ENCODE measurements around the gene MYO1E. TPM values are rescaled to one million over a fixed set of nuclear protein-coding genes. Genes with fewer than 3 reads are reported as not detected.

MYO1E gene
- total and polyA plus RNA-seq, 10 donors = 21.3 to 115 (median 65.6) TPM

DNA sequence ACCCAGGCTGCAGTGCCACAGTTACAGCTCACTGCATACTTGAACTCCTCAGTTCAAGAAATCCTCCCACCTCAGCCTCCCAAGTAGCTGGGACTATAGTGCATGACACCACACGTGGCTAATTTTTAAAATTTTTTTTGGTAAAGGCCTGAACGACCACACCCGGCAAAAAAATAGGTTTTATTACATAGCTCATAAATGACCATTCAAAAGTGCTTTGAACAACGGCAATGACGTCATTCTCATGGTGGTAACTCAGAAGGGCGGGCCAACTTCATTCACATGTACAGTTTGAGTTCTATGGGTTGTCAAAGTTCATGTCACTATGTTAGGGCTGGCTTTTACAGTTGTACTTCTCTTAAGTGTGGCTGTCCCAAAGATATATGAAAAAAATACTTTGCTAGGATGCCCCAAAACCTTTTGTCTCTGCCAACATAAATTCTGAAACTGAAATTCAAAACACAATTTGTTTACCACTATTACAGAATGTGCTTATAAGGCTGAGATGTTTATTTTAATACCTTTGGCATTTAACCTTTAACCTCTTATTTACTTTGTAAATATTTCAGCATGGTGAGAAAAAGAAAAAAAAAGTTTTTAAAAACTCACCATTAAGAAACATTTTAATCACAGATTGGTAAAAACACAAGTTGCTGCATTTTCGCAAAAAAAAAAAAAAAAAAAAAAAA lies 6.2 kb downstream of the MYO1E start:
- Histone ChIP-seq H3K27ac (no peak overlapping the region), H3K27me3 (replicated peaks in 1 of 7) (peaks cover 0 to 11% (median 0%) of the 10 kb centered on the region in 7 donors), H3K36me3 (no peaks in the 10 kb centered on the region), H3K4me3 (no peak overlapping the region), H3K4me1 (peaks cover 0 to 62% (median 31%) of the 10 kb centered on the region in 6 donors), H3K9me3 (no peaks in the 10 kb centered on the region)
- TF ChIP-seq, protein P1, sequence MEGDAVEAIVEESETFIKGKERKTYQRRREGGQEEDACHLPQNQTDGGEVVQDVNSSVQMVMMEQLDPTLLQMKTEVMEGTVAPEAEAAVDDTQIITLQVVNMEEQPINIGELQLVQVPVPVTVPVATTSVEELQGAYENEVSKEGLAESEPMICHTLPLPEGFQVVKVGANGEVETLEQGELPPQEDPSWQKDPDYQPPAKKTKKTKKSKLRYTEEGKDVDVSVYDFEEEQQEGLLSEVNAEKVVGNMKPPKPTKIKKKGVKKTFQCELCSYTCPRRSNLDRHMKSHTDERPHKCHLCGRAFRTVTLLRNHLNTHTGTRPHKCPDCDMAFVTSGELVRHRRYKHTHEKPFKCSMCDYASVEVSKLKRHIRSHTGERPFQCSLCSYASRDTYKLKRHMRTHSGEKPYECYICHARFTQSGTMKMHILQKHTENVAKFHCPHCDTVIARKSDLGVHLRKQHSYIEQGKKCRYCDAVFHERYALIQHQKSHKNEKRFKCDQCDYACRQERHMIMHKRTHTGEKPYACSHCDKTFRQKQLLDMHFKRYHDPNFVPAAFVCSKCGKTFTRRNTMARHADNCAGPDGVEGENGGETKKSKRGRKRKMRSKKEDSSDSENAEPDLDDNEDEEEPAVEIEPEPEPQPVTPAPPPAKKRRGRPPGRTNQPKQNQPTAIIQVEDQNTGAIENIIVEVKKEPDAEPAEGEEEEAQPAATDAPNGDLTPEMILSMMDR (IDR thresholded peaks at IDR 0.05 in 8 of 11, conservative IDR thresholded peaks at IDR 0.05 in 3 of 11) = no peak
- TF ChIP-seq POLR2A (IDR thresholded peaks at IDR 0.05) (no peak), POLR2AphosphoS5 (IDR thresholded peaks at IDR 0.05) (no peak)
- intact Hi-C loops (cut with DNase I; ENCODE audit: low total_unique reads) = no loop called here
- WGBS, 5 donors = 57 to 76% (median 61%) methylated on average over 7 of the region's 7 CpGs
- DNase-seq = no peak

DNA sequence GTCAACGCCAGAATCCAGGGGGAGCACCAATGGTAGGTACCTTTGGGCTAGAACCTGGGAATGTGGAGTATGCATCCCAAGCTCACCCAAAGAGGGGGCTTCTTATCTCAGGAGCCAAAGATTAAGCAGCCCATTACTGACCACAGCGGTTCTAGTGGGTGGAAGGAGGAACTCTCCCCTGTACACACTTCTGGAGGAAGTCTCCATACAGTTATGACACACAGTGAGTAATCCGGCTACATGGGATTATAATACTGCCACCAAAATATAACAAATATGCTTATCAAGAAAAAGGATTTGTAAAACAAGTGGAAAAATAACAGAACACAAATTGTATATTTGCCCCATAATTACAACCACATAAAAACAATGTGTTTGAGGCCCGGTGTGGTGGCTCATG lies 8.4 kb downstream of the MYO1E start:
- H3K4me1 ChIP-seq = peaks cover 0 to 40% (median 9%) of the 10 kb centered on the region in 6 donors
- DNase-seq = no peak
- H3K36me3 ChIP-seq = no peaks in the 10 kb centered on the region
- H3K27ac ChIP-seq = no peak overlapping the region
- intact Hi-C loops (cut with DNase I; ENCODE audit: low total_unique reads) = no loop called here
- 60 to 82% (median 68%) methylated on average over 4 of the region's 4 CpGs for WGBS, 5 donors
- H3K27me3 ChIP-seq (replicated peaks in 1 of 7) = no peaks in the 10 kb centered on the region
- H3K4me3 ChIP-seq = no peak overlapping the region
- no peak for TF ChIP-seq POLR2AphosphoS5 (IDR thresholded peaks at IDR 0.05)
- TF ChIP-seq, protein P1 (IDR thresholded peaks at IDR 0.05 in 8 of 11, conservative IDR thresholded peaks at IDR 0.05 in 3 of 11) = no peak
- TF ChIP-seq POLR2A (IDR thresholded peaks at IDR 0.05) = no peak
- no peaks in the 10 kb centered on the region for H3K9me3 ChIP-seq

DNA sequence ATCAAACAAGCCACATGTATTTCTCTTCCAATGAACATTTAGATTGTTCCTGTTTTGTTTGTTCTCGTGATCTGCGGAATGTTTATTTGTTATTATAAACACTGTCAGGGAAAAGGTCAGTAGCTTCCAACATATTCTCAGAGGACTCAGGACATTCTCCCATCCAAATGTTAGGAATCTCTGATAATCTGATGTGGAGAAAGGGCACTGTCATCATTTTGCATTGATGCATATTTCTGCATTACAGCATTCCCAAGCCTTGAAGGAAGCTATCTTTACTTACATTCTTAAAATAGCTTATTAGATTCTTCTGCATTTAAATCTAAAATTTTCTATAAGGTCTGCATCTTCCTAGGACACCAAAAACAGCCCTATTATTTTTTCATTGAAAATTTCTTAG lies 10.3 kb downstream of the MYO1E start:
- no peaks in the 10 kb centered on the region for H3K9me3 ChIP-seq
- H3K27ac ChIP-seq = no peak overlapping the region
- H3K27me3 ChIP-seq (replicated peaks in 1 of 7) = no peaks in the 10 kb centered on the region
- WGBS, 5 donors = 72 to 96% (median 95%) methylated on average over 2 of the region's 2 CpGs
- TF ChIP-seq, protein P1 (IDR thresholded peaks at IDR 0.05 in 8 of 11, conservative IDR thresholded peaks at IDR 0.05 in 3 of 11) = no peak
- no peak for TF ChIP-seq POLR2A (IDR thresholded peaks at IDR 0.05)
- TF ChIP-seq POLR2AphosphoS5 (IDR thresholded peaks at IDR 0.05) = no peak
- intact Hi-C loops (cut with DNase I; ENCODE audit: low total_unique reads) = no loop called here
- peaks cover 0 to 30% (median 4%) of the 10 kb centered on the region in 6 donors for H3K4me1 ChIP-seq
- no peak for DNase-seq
- no peaks in the 10 kb centered on the region for H3K36me3 ChIP-seq
- no peak overlapping the region for H3K4me3 ChIP-seq

DNA sequence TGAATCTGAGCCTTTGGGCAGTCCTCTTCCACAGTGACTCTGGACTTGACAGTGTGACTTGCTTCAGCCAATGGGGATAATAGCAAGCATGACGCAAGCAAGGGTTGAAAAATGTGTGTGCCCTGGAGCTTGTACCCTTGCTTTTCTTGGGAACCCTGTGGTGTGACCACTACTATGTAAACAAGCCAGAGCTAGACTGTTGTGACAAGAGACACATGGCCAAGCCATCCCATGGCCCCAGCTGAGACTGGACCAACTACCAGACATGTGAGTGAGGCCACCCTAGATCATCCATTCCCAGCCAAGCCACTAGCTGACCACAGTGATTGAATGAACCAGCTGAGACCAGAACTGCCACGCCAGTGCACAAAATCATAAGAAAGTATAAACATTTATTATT lies 11.8 kb downstream of the MYO1E start:
- no peaks in the 10 kb centered on the region for H3K9me3 ChIP-seq
- 79 to 96% (median 94%) methylated on average over 2 of the region's 2 CpGs for WGBS, 5 donors
- no peak for DNase-seq
- intact Hi-C loops (cut with DNase I; ENCODE audit: low total_unique reads) = no loop called here
- H3K36me3 ChIP-seq = no peaks in the 10 kb centered on the region
- no peaks in the 10 kb centered on the region for H3K27me3 ChIP-seq (replicated peaks in 1 of 7)
- H3K4me3 ChIP-seq = no peak overlapping the region
- peaks cover 0 to 24% (median 0%) of the 10 kb centered on the region in 6 donors for H3K4me1 ChIP-seq
- H3K27ac ChIP-seq = no peak overlapping the region
- TF ChIP-seq POLR2A (IDR thresholded peaks at IDR 0.05) (no peak), POLR2AphosphoS5 (IDR thresholded peaks at IDR 0.05) (no peak)
- TF ChIP-seq, protein P1 (IDR thresholded peaks at IDR 0.05 in 8 of 11, conservative IDR thresholded peaks at IDR 0.05 in 3 of 11) = no peak

All from spleen (tissue), 11 donors.